ENCODE data around the gene CELSR1.

CELSR1 gene

GRCh38 chr22:46357711-46358520, 179.5 kb downstream of the CELSR1 start:
- DNase-seq, result no peak

- DNase-seq, result no peak
Measured at GRCh38 chr22:46356496-46357480, 180.6 kb downstream of the CELSR1 start.

- DNase-seq, result no peak
Measured at GRCh38 chr22:46355996-46356471, 181.4 kb downstream of the CELSR1 start.

GRCh38 chr22:46355369-46355995, 181.9 kb downstream of the CELSR1 start:
- DNase-seq, result no peak

GRCh38 chr22:46354993-46355305, 182.5 kb downstream of the CELSR1 start:
- DNase-seq, result no peak

GRCh38 chr22:46354176-46354992, 183.0 kb downstream of the CELSR1 start:
- no peak for DNase-seq

GRCh38 chr22:46353483-46354105, 183.8 kb downstream of the CELSR1 start:
- DNase-seq, result no peak

- peak; percentile 76 for DNase-seq
Measured at GRCh38 chr22:46352691-46353386, 184.6 kb downstream of the CELSR1 start.

GRCh38 chr22:46352276-46352675, 185.1 kb downstream of the CELSR1 start:
- DNase-seq, result no peak

GRCh38 chr22:46351767-46352166, 185.7 kb downstream of the CELSR1 start:
- DNase-seq, result no peak

GRCh38 chr22:46351131-46351735, 186.2 kb downstream of the CELSR1 start:
- no peak for DNase-seq

- DNase-seq, result no peak
Measured at GRCh38 chr22:46350646-46351045, 186.8 kb downstream of the CELSR1 start.

GRCh38 chr22:46350121-46350520, 187.3 kb downstream of the CELSR1 start:
- no peak for DNase-seq

- no peak for DNase-seq
Measured at GRCh38 chr22:46349681-46350080, 187.7 kb downstream of the CELSR1 start.

GRCh38 chr22:46349238-46349637, 188.2 kb downstream of the CELSR1 start:
- DNase-seq, result no peak

- DNase-seq, result no peak
Measured at GRCh38 chr22:46348099-46348695, 189.2 kb downstream of the CELSR1 start.

- no peak for DNase-seq
Measured at GRCh38 chr22:46347646-46348045, 189.8 kb downstream of the CELSR1 start.

GRCh38 chr22:46346680-46347405, 190.6 kb downstream of the CELSR1 start:
- no peak for DNase-seq

- DNase-seq, result no peak
Measured at GRCh38 chr22:46340676-46341075, 196.7 kb downstream of the CELSR1 start.

- DNase-seq, result no peak
Measured at GRCh38 chr22:46339956-46340355, 197.5 kb downstream of the CELSR1 start.
